Stimulated activated CD8-positive, alpha-beta memory T cell treated with anti-CD3 and anti-CD28 coated beads, Interleukin-15, amount 100 ng/mL, for 1 hour (primary cell): ENCODE results near the gene EPHA2.
"Not testable (repeated sequence)": the region's sequence is repeated elsewhere in the genome, so short reads cannot be mapped to it uniquely, and the experiment has no call there.

Experiments
- DNase-seq: peaks from one replicate; pipeline ENCODE4 v3.0.0-alpha.2; 2020; ENCODE audit warnings: low read depth

Gene EPHA2

DNA sequence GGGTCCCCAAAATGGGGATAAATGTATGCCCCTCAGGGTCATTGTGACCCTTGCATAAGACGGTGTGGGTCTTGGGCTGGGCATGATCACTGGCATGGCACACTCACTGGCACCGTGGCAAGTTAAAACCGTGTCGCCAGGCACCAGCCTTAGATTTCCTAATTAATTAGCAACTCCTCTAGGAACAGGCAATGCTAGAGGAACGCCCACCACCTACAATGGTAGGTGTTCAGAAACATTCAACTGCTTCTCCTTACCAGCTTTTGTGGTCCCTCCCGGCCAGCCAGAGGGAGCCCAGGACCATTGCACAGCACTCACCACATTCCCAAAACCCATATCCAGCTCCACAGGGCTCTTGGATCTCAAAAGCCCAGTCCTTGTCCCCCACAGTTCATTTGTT lies 36.4 kb downstream of the EPHA2 start:
- no peak for DNase-seq

DNA sequence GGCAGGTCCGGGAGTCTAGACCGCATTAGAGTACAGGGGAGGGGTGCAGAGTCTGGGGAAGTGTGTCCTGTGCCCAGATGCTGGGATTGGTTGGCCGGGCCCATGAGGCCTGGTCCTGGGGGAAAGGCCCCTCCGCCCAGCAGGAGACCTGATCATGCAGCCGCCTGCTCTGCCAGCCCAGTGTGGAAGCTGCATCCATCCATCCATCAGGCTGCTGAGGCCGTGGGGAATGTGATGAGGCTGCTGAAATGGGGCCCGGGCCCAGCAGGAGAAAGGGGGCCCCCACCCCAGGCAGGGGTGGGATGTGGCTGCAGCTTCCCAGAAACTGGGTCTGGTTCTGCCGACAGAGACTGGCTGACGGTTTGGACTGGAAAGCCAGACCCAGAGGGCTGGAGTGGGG lies 37.2 kb downstream of the EPHA2 start:
- no peak for DNase-seq

DNA sequence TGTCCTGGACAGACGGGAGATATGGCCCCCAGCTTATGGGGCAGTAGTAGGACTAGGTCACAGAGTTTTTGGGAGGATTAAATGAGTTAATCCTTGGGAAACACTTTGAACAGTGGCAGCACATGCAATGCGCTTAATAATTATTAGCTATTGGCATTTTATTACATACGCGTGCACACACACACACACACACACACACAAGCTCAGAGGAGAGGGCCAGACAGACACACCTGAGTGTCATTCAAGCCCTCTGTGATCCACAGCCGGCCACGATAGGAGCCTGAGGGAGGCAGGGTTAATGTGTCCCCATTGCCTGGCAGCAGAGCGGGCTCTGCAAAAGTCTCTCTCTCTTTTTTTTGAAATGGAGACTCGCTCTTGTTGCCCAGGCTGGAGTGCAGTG lies 37.9 kb downstream of the EPHA2 start:
- DNase-seq: no peak

DNA sequence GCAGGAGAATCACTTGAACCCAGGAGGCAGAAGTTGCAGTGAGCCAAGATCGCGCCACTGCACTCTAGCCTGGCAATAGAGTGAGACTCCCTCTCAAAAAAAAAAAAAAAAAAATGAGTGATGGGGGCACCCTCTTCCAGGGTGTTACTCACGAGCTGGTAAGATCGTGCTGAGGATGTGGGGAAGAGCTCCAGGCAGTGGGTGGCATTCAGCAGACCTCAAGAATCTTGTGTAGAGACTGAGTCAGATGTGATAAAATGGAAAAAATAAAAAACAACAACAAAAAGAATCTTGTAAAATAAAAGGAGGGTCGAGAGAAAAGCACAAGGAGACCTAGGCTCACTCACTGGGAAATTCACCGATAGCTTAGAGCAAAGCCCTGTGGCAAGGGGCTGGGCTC lies 38.5 kb downstream of the EPHA2 start:
- no peak for DNase-seq

DNA sequence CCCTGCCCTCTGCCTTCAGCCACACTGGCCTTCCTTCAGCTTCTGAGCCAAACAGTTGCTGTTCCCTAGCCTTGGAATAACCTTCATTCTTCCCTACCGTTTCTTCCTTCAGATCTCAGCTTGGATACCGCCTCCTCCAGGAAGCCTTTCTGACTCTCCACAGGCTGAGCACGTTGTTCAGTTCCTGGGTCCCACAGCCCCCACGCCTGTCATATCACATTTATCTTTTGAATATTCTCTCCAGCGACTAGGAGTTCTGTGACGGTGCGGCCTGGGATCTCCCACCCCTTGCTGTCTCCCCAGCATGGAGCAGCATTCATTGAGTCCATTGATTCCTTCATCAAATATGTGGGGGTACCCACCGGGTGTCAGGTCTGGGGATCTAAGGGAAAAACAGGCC lies 39.2 kb downstream of the EPHA2 start:
- no peak for DNase-seq

DNA sequence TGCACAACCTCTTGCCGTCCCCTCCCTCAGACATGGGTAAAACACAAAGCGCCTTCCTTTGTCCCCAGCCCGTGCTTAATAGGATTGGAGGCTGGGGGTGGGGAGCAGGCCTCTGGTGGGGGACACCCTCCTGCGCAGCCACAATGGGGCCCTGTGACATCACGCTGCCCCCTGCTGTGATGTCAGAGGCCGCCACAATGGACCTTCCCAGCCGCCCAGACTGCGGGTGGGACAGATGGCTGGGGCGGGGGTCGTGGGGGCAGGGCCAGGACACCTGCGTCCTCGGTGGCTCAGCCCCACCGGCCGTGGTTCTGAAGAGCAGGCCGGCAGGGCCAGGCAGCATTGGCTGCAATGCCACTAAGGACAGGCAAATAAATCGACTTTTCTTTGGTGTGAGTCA lies 39.9 kb downstream of the EPHA2 start:
- no peak for DNase-seq

DNA sequence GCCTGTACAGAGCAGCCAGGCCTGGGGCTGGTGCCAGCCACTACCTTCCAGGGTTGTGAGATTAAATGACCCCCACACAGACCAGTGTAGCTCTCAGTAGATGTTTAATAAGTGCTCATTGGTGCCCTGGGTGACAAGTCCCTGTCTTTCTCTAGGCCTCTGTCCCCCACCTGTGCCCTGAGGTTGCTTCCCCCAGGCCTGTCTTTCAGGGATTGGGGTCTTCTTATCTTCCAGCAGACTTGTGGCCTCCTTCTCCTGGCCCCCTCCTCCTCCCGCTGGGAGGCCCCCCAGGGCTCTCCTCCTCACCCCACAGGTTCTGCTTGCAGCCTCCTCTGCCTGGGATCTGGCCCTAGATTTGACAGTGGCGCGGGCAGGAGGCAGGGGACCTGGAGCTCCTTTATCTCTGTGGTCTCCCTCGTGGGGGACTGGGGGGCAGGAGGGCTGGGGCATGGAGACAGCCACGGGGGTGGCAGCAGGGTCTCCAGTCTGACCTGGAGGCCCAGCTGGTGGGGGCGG lies 40.3 kb downstream of the EPHA2 start:
- no peak for DNase-seq

DNA sequence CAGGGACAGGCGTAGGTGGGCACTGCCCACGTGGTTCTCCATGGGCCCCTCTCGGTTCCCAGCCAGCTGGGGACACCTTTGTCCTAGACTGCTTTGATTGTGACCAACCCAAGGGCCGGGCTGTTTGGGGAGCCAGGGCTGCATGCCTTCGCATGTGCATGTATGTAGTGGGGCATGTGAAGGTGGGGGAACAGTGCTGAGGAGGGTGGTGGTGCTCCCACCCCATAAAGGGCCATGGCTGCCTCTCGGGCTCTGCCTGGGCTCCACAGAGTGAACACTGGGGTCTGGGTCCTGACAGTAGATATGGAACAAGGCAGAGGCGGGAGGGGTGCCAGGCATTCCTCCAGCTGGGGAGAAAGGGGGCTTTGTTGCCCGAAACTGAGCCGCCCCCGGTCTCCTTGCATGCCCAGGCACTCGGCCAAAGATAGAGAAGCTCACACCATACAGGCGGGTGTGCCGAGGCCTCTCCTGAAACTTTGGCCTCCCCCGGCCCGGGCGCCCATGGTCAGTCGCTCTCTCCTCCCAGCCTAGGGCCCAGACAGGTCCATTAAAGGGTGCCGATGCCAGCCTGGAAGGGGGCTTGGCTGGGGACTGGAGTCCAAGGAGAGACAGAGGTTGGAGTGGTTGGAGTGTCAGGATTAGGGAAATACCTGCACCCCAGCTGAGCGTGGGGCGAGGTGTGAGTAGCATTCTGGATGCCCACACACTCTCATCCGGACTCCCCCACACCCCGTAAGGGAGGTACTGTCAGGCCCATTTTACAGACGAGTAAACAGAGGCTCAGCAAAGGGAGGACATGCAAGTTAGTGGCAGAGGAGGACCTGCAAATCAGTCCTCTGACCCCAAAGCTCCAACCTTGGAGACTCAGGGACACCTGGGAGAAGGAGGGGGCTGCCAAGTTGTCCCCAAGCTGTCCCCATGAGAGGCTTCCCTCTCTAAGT lies 41.1 kb downstream of the EPHA2 start:
- DNase-seq: no peak

DNA sequence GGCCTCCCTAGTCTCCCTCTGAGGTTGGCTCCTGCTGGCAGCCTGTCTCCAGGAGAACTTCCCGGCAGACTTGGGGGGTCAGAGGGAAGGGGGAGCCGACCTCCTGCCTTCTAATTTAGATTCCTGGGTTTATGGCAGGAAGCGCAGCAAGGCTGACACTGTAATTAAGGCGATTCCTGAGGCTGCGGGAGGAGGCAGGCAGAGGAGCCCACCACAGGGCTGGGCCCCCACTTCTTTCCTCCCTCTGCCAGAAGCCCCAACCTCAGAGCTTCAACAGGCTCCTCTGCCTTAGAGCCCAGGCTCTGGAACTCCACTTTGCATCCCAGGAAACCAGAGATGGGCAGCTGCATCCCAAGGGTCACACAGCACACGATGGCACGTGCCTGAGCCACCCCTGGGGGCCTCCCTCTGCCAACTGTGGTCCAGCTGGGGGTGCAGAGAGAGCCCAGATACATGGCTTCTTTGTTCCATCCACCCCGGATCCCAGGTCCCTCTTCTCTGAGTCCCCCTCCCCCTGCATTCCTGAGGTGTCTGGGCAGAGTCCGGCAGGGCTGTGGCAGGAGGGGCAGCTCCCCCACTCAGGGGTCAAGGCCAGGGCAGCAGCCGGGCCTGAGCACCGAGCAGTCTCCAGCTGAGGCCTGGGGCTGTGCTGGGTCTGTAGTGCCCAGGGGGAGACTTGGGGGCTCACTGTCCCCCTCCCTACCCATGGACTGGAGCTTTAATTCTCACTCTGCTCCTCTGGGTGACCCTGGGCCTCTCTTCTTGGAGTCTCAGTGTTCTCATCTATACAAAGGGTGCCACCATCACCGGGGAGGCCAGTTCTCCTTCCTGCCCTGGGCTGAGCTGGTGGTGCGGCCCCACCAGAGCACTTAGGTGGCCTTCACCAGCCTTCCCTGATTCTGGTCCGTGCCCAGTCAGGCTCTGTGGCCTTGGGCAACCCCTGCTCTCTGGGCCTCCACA lies 43.0 kb downstream of the EPHA2 start:
- DNase-seq: no peak

DNA sequence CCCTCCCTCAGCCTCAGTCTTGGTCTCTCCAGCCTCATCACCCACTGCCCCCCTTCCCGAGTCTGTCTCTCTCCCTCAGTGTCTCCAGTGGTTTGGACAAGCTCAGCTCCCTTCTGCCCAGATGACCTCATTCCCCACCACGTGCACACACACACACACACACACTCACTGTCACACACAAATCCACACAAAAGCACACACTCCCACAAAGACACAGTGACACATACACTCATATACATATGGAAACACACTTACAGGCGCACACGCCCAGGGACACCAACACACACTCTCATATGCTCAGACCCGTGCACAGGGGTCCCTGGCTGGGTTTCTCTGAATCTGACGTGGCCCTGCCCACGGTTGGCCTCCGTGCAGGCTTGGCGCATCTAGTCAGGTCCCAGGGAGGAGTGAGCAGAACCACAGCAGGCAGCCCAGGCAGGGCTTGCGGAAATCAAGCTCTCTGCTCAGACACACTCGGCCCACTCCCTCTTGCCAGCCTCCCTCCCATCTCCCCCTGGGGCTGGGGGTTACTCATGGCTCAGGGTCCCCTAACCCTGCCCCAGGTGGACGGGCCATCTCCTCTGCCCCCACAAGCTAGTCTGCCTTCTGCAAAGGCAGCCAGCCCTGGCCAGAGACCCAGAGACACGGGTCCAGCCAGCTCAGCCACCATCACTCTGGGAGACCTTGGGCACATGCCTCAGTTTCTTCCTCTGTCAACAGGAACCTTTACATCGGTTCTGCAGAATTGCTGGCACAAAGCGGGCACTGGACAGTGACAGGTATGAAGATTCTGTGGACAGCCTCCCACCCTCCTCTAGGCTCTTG lies 43.9 kb downstream of the EPHA2 start:
- DNase-seq: no peak

DNA sequence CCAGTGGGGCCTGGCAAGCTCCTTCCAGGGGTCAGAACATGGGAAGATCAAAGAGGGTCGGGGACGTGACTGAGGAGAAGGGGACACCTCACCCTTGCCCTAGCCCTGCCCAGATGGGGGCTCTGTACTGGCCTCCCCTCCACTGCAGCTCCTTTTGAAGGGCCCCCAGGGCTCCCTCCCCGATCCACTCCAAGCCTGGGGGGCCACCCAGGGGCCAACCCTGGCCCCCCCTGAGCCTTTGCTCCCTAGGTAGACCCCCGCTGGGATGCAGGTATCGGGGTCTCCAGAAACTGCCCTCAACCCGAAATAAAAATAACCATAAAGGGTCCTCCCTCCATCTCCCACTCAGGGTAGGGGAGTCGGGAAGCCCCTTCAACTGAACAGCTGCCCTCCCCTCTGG lies 45.0 kb downstream of the EPHA2 start:
- no peak for DNase-seq

DNA sequence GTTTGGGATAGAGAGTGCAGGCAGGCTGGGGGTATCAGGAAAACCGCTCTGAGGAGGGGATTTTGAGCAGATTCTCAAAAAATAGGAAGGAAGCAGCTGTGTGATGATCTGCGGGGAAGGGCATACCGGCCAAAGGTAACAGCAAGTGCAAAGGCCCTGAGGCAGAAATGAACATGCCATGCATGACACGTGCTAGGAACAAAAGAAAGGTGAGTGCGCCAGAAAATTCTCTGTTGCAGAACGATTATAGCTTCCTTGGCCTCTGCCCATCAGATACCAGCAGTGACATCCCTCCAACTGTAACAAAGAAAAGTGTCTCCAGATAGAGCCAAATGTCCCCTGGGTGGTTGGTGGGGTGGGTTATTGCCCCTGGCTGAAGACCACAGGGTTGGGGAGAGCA lies 45.4 kb downstream of the EPHA2 start:
- DNase-seq: no peak

DNA sequence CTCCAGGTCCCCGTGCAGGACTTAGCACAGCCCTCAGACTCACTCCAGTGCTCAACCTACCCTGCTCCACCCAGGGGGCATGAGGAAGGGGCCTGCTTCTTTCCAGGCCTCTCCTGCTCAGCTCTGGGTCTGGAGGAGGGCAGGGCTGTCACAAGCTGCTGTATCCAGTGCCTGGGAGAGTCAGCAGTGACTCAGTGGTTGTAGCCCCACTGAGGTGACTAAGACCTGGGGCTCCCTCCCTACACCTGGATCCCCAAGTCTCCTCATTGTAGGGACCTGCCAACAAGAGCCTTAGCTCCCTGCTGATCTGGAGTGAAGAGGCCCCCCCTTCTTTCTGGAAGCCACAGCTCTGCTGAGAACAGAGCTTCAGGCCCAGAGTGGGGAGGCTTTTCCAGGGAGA lies 46.3 kb downstream of the EPHA2 start:
- no peak for DNase-seq

DNA sequence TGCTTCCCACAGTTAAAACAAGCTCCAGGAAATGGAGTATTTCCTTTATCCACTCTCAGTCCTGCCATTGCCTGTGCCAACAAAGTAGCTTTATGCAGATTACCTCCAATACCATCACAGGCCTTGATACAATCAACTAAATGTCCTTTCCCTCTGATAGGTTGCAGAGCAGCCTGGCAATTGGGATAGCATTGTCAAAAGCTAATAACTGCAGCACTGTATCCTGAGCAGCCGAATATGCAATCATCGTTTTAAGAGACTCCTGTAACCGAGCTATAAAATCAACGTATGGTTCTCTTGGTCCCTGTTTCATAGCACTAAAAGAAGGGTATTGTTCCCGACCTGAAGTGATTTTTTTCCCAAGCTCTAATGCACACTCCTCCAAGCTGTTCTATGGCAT lies 48.8 kb downstream of the EPHA2 start:
- DNase-seq: not testable (repeated sequence)

DNA sequence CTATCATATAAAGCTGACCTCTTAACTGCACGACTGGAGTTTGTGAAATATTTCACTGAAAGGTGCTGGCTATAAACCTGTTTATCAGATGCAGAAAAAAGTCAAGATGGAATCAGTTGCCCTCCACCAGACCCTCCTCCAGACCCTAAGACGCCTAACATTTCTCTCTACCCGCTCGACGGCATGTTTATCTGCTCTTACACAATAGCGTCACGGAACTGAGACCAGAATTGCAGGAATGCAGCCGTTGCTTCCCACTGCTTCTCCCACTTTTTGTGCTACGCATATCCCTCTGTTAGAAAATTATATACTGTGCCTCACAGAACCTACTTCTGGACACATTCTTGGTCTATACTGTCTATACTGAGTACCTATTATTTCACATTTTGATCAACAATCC lies 54.2 kb downstream of the EPHA2 start:
- DNase-seq: no peak

DNA sequence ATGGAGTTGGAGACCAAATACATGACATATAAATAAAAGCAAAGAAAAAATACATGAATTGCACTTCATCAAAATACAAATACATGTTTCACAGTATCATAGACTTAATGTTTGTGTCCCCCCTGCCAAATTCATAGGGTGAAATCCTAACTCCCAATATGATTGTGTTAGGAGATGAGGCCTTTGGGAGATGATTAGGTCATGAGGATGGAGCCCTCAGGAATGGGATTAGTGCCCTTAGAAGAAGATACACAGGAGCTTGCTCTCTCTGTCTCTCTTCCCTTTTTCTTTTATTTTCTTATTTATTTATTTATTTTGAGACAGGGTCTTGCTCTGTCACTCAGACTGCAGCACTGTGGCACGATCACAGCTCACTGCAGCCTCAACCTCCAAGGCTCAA lies 56.5 kb downstream of the EPHA2 start:
- DNase-seq: no peak

DNA sequence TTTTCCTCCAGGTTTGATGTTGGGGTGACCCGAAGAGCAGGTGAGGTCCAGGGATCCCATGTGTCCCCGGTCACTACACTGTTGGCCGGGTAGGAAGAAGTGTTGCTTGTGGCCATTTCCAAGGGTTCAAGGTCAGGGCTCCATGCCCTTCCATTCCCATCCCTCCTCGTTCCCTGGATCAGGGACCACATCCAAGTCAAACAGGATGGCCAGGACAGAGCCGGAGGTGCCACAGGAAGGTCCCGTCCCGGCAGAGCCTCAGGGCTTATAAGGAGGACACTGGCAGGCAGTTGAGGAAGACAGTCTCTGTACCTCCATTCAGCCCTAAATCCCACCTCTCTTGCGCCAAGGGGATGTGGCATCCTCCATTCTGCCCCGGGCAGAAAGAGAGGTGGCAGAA lies 60.4 kb downstream of the EPHA2 start:
- no peak for DNase-seq

DNA sequence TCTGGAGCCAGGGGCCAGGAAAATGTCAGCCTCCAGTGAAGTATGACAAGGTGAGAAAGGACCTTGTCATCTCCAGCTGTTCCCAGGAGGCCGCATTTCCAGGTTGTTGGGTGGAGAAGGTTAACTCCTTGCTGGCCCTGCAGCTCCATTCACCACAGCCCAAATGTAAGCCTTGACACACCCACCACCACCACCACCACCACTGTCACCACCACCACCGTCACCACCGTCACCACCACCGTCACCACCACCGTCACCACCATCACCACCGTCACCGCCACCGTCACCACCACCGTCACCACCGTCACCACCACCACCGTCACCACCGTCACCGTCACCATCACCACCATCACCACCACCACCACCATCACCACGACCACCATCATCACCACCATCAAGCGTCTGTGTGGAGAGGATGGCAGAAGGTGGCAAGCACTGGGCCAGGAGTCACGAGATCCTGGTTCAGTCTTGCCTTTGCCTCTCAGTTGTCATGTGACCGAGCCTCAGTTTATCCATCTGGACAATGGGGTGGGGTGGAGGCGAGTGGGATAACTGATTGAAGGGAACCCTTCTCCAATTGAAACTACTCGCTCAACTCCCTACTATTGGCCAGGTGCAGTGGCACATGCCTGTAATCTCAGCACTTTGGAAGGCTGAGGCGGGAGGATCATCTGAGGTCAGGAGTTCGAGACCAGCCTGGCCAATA lies 61.3 kb downstream of the EPHA2 start:
- no peak for DNase-seq

DNA sequence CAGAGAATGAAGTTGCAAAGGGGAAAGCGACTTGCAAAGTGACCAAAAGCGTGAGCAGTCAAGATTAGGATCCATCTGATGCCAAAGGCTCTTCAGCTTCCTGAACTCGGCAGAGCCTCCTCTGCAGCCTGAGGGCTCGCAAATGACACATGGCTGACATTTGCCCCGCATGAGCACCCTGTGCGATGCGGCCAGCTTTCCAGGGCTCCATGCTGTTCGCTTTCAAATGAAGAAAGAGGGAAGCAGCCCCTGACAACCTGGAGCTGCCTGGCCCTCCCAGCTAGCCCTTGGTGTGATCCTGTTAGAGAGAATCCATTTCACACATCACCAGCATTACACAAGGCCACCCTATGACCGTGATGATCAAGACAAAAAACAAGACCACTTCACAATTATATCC lies 62.3 kb downstream of the EPHA2 start:
- DNase-seq: no peak

DNA sequence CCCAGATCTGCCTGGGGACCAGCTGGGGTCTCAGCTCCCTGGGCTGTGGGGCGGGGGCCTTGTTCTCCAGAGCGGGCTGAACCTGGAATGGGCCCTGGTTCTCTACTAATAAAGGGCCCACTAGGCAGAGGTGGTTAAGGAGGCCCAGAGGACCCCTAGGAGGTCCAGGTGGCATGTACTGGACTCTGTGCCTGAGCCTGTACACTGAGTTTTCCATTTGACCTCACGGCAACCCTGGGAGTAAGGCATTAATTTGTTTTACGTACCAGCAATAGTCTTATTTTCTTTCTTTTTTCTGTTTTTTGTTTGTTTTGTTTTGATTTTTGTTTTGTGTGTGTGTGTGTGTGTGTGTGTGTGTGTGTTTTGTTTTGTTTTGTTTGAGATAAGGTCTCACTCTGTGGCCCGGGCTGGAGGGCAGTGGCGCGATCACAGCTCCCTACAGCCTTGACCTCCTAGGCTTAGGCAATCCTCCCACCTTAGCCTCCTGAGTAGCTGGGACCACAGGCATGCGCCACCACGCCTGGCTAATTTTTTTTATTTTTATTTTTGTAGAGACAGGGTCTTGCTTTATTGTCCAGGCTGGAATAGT lies 62.9 kb downstream of the EPHA2 start:
- DNase-seq: no peak
